Naive B cell (primary cell): ENCODE measurements around the gene CAPN5. TPM values are rescaled to one million over a fixed set of nuclear protein-coding genes. Genes with fewer than 3 reads are reported as not detected.

Experiments used
- ATAC-seq, 2 donors: fragments of 150-1000 bp; cut with Tn5 transposase; 2 replicates each; pipeline ENCODE4 v1.10.0; 2021; ENCODE audit warnings: low read depth in 2 of 2, mild to moderate bottlenecking in 2 of 2, moderate library complexity in 2 of 2
- DNase-seq: peaks from one replicate; pipeline ENCODE4 v3.0.0; 2022
- H3K27ac Mint-ChIP-seq, 6 donors: one replicate each; pipeline ENCODE4 v1.8.0; 2020 to 2022; ENCODE audit warnings: mild to moderate bottlenecking in 6 of 6, mixed read lengths in 6 of 6, moderate library complexity in 5 of 6, inconsistent platforms in 2 of 6
- H3K27me3 Mint-ChIP-seq, 3 donors: one replicate each; pipeline ENCODE4 v1.8.0; 2021 to 2022; ENCODE audit warnings: mixed read lengths in 3 of 3, mild to moderate bottlenecking in 1 of 3
- H3K36me3 Mint-ChIP-seq, 2 donors: one replicate each; pipeline ENCODE4 v1.8.0; 2020 to 2022; ENCODE audit warnings: mixed read lengths in 2 of 2, inconsistent platforms in 1 of 2, mild to moderate bottlenecking in 1 of 2
- H3K4me1 Mint-ChIP-seq, 3 donors: one replicate each; pipeline ENCODE4 v1.8.0; 2020 to 2022; ENCODE audit warnings: mixed read lengths in 3 of 3, inconsistent platforms in 1 of 3, mild to moderate bottlenecking in 1 of 3, moderate library complexity in 1 of 3
- H3K4me3 Mint-ChIP-seq, 8 donors: one replicate each; pipeline ENCODE4 v1.8.0; 2020 to 2022; ENCODE audit warnings: mild to moderate bottlenecking in 8 of 8, mixed read lengths in 8 of 8, moderate library complexity in 8 of 8, inconsistent platforms in 2 of 8
- H3K9me3 Mint-ChIP-seq, 7 donors: one replicate each; pipeline ENCODE4 v1.8.0; 2020 to 2022; ENCODE audit warnings: mixed read lengths in 7 of 7, mild to moderate bottlenecking in 5 of 7, inconsistent platforms in 2 of 7, moderate library complexity in 1 of 7
- polyA plus RNA-seq, 6 donors: library from polyadenylated mRNA; unstranded; fragments of 300-500 nt; fragmentation: Illumina TruSeq; gene quantifications; one replicate each; pipeline ENCODE4 v1.2.3, GENCODE V29; 2021; ENCODE audit warnings: low read depth in 6 of 6

CAPN5 gene
- polyA plus RNA-seq, 6 donors from 2014 or later, result 0.33 to 0.87 TPM; not detected in 4

DNA sequence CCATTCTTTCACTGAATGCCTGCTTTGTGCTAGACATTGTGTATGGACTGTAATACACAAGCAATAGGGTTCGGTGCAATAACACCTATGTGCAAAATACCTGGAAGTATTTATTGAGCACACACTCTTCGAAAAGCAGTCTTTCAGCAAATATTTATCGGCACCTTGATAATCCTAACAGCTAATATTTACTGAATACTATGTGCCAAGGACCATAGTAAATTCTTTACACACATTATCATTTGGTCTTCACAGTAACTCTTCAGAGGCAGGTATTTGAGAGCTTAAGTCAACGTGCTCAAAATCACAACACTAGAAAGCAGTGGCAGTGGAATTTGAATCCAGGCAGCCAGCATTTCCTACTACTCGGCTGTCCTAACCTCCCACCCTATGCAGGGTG lies 30.4 kb upstream of the CAPN5 start:
- ATAC-seq (no peak), DNase-seq (no peak)
- Mint-ChIP-seq H3K27ac (no peak overlapping the region), H3K27me3 (peaks cover 27 to 51% (median 46%) of the 10 kb centered on the region in 3 donors), H3K9me3 (peaks cover 0 to 4% (median 0%) of the 10 kb centered on the region in 7 donors), H3K36me3 (no peaks in the 10 kb centered on the region), H3K4me3 (no peak overlapping the region), H3K4me1 (peaks cover 24 to 27% (median 24%) of the 10 kb centered on the region in 3 donors)

GRCh38 chr11:77037057-77037456 lies 29.7 kb upstream of the CAPN5 start:
- no peak for DNase-seq
- no peak for ATAC-seq
- no peaks in the 10 kb centered on the region for H3K36me3 Mint-ChIP-seq
- H3K27me3 Mint-ChIP-seq, result peaks cover 27 to 55% (median 48%) of the 10 kb centered on the region in 3 donors
- no peak overlapping the region for H3K27ac Mint-ChIP-seq
- peak overlapping the region in 1 of 8 donors; percentile 30 for H3K4me3 Mint-ChIP-seq
- peaks cover 0 to 4% (median 0%) of the 10 kb centered on the region in 7 donors for H3K9me3 Mint-ChIP-seq
- H3K4me1 Mint-ChIP-seq, result peaks cover 24 to 27% (median 24%) of the 10 kb centered on the region in 3 donors

- no peak for DNase-seq
- peaks cover 24 to 27% (median 24%) of the 10 kb centered on the region in 3 donors for H3K4me1 Mint-ChIP-seq
- peak overlapping the region; percentile 2 to 83 (median 66) for H3K4me3 Mint-ChIP-seq
- peaks cover 27 to 64% (median 56%) of the 10 kb centered on the region in 3 donors for H3K27me3 Mint-ChIP-seq
- no peak overlapping the region for H3K27ac Mint-ChIP-seq
- H3K9me3 Mint-ChIP-seq, result peaks cover 0 to 4% (median 0%) of the 10 kb centered on the region in 7 donors
- no peak for ATAC-seq
- no peaks in the 10 kb centered on the region for H3K36me3 Mint-ChIP-seq
Observed at GRCh38 chr11:77038029-77038824, 28.5 kb upstream of the CAPN5 start.

- H3K27me3 Mint-ChIP-seq, result peaks cover 30 to 69% (median 61%) of the 10 kb centered on the region in 3 donors
- H3K4me3 Mint-ChIP-seq, result peak overlapping the region; percentile 2 to 85 (median 72)
- no peaks in the 10 kb centered on the region for H3K36me3 Mint-ChIP-seq
- no peak for DNase-seq
- H3K27ac Mint-ChIP-seq, result peak overlapping the region in 1 of 6 donors; percentile 87
- peak; percentile 58 to 75 for ATAC-seq
- H3K4me1 Mint-ChIP-seq, result peaks cover 24 to 27% (median 24%) of the 10 kb centered on the region in 3 donors
- peaks cover 0 to 4% (median 0%) of the 10 kb centered on the region in 7 donors for H3K9me3 Mint-ChIP-seq
Observed at GRCh38 chr11:77038825-77039326, 27.9 kb upstream of the CAPN5 start.

- ATAC-seq (peak; percentile 40 to 44), DNase-seq (no peak)
- Mint-ChIP-seq H3K4me1 (peaks cover 24 to 27% (median 24%) of the 10 kb centered on the region in 3 donors), H3K36me3 (no peaks in the 10 kb centered on the region), H3K27me3 (peaks cover 38 to 73% (median 70%) of the 10 kb centered on the region in 3 donors), H3K9me3 (peaks cover 0 to 4% (median 0%) of the 10 kb centered on the region in 7 donors), H3K4me3 (peak overlapping the region in 7 of 8 donors; percentile 35 to 83 (median 70)), H3K27ac (no peak overlapping the region)
Observed at GRCh38 chr11:77039491-77040400, 27.0 kb upstream of the CAPN5 start.

GRCh38 chr11:77040401-77040777 lies 26.4 kb upstream of the CAPN5 start:
- ATAC-seq, result no peak
- H3K27me3 Mint-ChIP-seq, result peaks cover 44 to 76% (median 73%) of the 10 kb centered on the region in 3 donors

GRCh38 chr11:77040889-77041288 lies 25.9 kb upstream of the CAPN5 start:
- peak overlapping the region in 2 of 6 donors; percentile 26 to 54 for H3K27ac Mint-ChIP-seq
- peak overlapping the region in 6 of 8 donors; percentile 25 to 67 (median 50) for H3K4me3 Mint-ChIP-seq
- DNase-seq (no peak), ATAC-seq (no peak)
- H3K27me3 Mint-ChIP-seq, result peaks cover 48 to 80% (median 78%) of the 10 kb centered on the region in 3 donors
- peaks cover 0 to 4% (median 0%) of the 10 kb centered on the region in 7 donors for H3K9me3 Mint-ChIP-seq
- no peaks in the 10 kb centered on the region for H3K36me3 Mint-ChIP-seq
- peaks cover 24 to 30% (median 27%) of the 10 kb centered on the region in 3 donors for H3K4me1 Mint-ChIP-seq

More at GRCh38 chr11:77040401-77040777, 26.4 kb upstream of the CAPN5 start:
- H3K27ac Mint-ChIP-seq, result no peak overlapping the region
- peak overlapping the region in 4 of 8 donors; percentile 59 to 80 (median 65) for H3K4me3 Mint-ChIP-seq
- peaks cover 24 to 27% (median 25%) of the 10 kb centered on the region in 3 donors for H3K4me1 Mint-ChIP-seq
- peaks cover 0 to 4% (median 0%) of the 10 kb centered on the region in 7 donors for H3K9me3 Mint-ChIP-seq
- no peak for DNase-seq
- H3K36me3 Mint-ChIP-seq, result no peaks in the 10 kb centered on the region

DNA sequence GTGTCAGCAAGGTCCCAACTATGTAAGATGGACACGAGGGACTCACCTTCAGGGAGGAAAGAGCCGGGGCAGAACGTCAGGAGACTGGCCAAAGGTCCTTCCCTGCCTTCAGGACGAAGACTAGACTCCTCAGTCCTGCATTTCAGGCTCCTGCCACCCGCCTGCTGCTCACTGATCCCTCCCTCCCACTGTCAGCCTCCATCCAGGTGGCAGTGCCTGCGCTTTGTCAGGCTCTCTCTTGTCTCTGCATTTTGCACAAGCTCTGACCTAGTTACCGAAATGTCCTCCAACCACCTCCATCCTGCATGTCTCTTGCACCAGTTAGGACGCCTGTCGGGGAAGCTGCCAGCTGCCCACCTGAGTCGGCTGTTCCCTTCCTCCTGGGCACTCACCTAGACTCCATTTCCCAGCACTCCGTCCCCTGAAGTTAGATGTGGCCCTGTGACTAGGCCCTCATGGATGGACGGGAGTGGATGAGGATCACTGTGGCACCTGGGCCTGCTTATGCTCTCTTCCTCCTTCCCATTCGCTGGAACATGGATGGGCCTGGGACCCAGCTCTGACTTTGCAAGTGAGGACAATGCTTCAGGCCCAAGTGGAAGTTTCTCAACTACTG lies 24.6 kb upstream of the CAPN5 start:
- Mint-ChIP-seq H3K4me1 (peaks cover 26 to 40% (median 33%) of the 10 kb centered on the region in 3 donors), H3K4me3 (peak overlapping the region in 2 of 8 donors; percentile 25 to 39), H3K9me3 (peaks cover 0 to 4% (median 0%) of the 10 kb centered on the region in 7 donors), H3K36me3 (no peaks in the 10 kb centered on the region), H3K27ac (no peak overlapping the region), H3K27me3 (peaks cover 43 to 72% (median 72%) of the 10 kb centered on the region in 3 donors)
- ATAC-seq, result no peak
- no peak for DNase-seq

GRCh38 chr11:77044356-77044755 lies 22.4 kb upstream of the CAPN5 start:
- no peak overlapping the region for H3K4me3 Mint-ChIP-seq
- no peaks in the 10 kb centered on the region for H3K36me3 Mint-ChIP-seq
- H3K27ac Mint-ChIP-seq, result no peak overlapping the region
- H3K4me1 Mint-ChIP-seq, result peaks cover 12 to 24% (median 16%) of the 10 kb centered on the region in 3 donors
- DNase-seq (no peak), ATAC-seq (no peak)
- peaks cover 25 to 55% (median 50%) of the 10 kb centered on the region in 3 donors for H3K27me3 Mint-ChIP-seq
- peaks cover 0 to 1% (median 0%) of the 10 kb centered on the region in 7 donors for H3K9me3 Mint-ChIP-seq

DNA sequence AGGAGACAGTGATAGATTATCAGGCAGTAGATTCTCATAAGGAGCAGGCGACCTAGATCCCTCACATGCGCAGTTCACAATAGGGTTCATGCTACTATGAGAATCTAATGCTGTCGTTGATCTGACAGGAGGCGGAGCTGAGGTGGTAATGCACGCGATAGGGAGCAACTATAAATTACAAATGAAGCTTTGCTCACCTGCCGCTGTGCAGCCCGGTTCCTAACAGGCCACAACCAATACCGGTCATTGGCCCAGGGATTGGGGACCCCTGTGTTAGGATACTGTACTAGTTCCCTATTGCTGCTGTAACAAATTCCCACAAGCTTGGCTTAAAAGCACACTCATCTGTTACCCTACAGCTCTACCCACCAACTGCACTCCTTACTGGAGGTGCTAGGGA lies 21.9 kb upstream of the CAPN5 start:
- ATAC-seq, result no peak
- Mint-ChIP-seq H3K27me3 (peaks cover 25 to 55% (median 49%) of the 10 kb centered on the region in 3 donors), H3K9me3 (peaks cover 0 to 1% (median 0%) of the 10 kb centered on the region in 7 donors), H3K27ac (no peak overlapping the region), H3K4me1 (peaks cover 11 to 24% (median 16%) of the 10 kb centered on the region in 3 donors), H3K4me3 (no peak overlapping the region), H3K36me3 (no peaks in the 10 kb centered on the region)
- no peak for DNase-seq

GRCh38 chr11:77046060-77046501 lies 20.7 kb upstream of the CAPN5 start:
- peak overlapping the region in 2 of 8 donors; percentile 18 to 45 for H3K4me3 Mint-ChIP-seq
- no peak overlapping the region for H3K27ac Mint-ChIP-seq
- H3K4me1 Mint-ChIP-seq, result peaks cover 7 to 18% (median 9%) of the 10 kb centered on the region in 3 donors
- DNase-seq (peak; percentile 36), ATAC-seq (peak; percentile 34 to 35)
- H3K27me3 Mint-ChIP-seq, result peaks cover 21 to 46% (median 41%) of the 10 kb centered on the region in 3 donors
- no peaks in the 10 kb centered on the region for H3K36me3 Mint-ChIP-seq
- peaks cover 0 to 1% (median 0%) of the 10 kb centered on the region in 7 donors for H3K9me3 Mint-ChIP-seq
